HepG2 (cell line): Measurements from ENCODE around the gene ABCC1. TPM values are rescaled to one million over a fixed set of nuclear protein-coding genes. Genes with fewer than 3 reads are reported as not detected.

Experiments used
- AGO1 ChIP-seq: fragments of 200-400 bp; formaldehyde crosslinking; IDR thresholded peaks from 2 replicates; pipeline ENCODE4 v1.6.1; 2017; ENCODE audit warnings: mild to moderate bottlenecking, low read depth, low read length, moderate library complexity; ENCODE audit not compliant: poor library complexity, severe bottlenecking
- ATF7 ChIP-seq, 2 experiments: fragments of 450-650 bp in 1 of 2; sonication (generic) in 1 of 2; formaldehyde crosslinking in 1 of 2; IDR thresholded peaks; 2 replicates each; pipeline versions ENCODE4 v1.4.0 to v1.6.1; 2016 to 2020; ENCODE audit warnings: antibody characterized with exemption in 1 of 2, mild to moderate bottlenecking in 1 of 2, missing genetic modification reagents in 1 of 2
- ETV5 ChIP-seq: IDR thresholded peaks from 2 replicates; pipeline ENCODE4 v1.6.1; 2018; ENCODE audit warnings: missing biosample characterization, missing genetic modification reagents, inconsistent platforms, borderline replicate concordance
- HNRNPLL ChIP-seq: fragments of 200-400 bp; formaldehyde crosslinking; IDR thresholded peaks from 2 replicates; pipeline ENCODE4 v1.6.1; 2017; ENCODE audit warnings: mild to moderate bottlenecking, low read depth, low read length; ENCODE audit not compliant: poor library complexity, severe bottlenecking
- JARID2 ChIP-seq: sonication (generic); formaldehyde crosslinking; IDR thresholded peaks from 2 replicates; pipeline ENCODE4 v1.8.1; 2023; ENCODE audit warnings: missing genetic modification reagents, inconsistent platforms; ENCODE audit not compliant: insufficient replicate concordance
- KLF11 ChIP-seq: IDR thresholded peaks from 2 replicates; pipeline ENCODE4 v1.6.1; 2016; ENCODE audit warnings: missing compliant biosample characterization
- MED1 ChIP-seq: sonication (generic); formaldehyde crosslinking; IDR thresholded peaks from 2 replicates; pipeline ENCODE4 v1.4.0; 2020; ENCODE audit warnings: missing genetic modification reagents
- POLR2AphosphoS5 ChIP-seq: IDR thresholded peaks from 2 replicates; pipeline ENCODE4 v1.6.1; 2012; ENCODE audit warnings: low read depth, low read length
- STAG1 ChIP-seq: sonication (generic); formaldehyde crosslinking; IDR thresholded peaks from 2 replicates; pipeline ENCODE4 v1.4.0; 2020; ENCODE audit warnings: missing genetic modification reagents
- ZNF747 ChIP-seq: sonication (generic); formaldehyde crosslinking; IDR thresholded peaks from 2 replicates; pipeline ENCODE4 v1.8.1; 2023; ENCODE audit warnings: missing genetic modification reagents, mild to moderate bottlenecking, borderline replicate concordance
- ZNF83 ChIP-seq: sonication (generic); formaldehyde crosslinking; IDR thresholded peaks from 2 replicates; pipeline ENCODE4 v1.4.0; 2020; ENCODE audit warnings: missing genetic modification reagents, mild to moderate bottlenecking, borderline replicate concordance
- ZNF878 ChIP-seq: sonication (generic); formaldehyde crosslinking; IDR thresholded peaks from 2 replicates; pipeline ENCODE4 v1.8.1; 2023; ENCODE audit warnings: mild to moderate bottlenecking, missing genetic modification reagents, moderate library complexity
- polyA plus RNA-seq, 8 experiments: library from polyadenylated mRNA; depleted of rRNA in 3 of 8; stranded (reverse) in 7 of 8; unstranded in 1 of 8; fragments of >200 nt; fragmentation: Illumina TruSeq in 4 of 8; extraction: Trizol in 4 of 8; gene quantifications; 2 replicates each; pipeline versions ENCODE4 v1.2.1 to v1.2.3, GENCODE V29; 2011 to 2016; ENCODE audit warnings: low read depth in 4 of 8, missing spikeins in 1 of 8, mixed read lengths in 1 of 8; ENCODE audit not compliant: insufficient read depth in 1 of 8
- total RNA-seq, 5 experiments: library from RNA; depleted of rRNA; stranded (reverse); fragments of >200 nt; fragmentation: Illumina TruSeq; extraction: Trizol; gene quantifications; 2 replicates each; pipeline ENCODE4 v1.2.3, GENCODE V29; 2016; ENCODE audit warnings: low read depth in 1 of 5
- TF ChIP-seq, protein P1 (sequence below): sonication (generic); formaldehyde crosslinking; IDR thresholded peaks from 2 replicates; pipeline ENCODE4 v1.4.0; 2020; ENCODE audit warnings: missing genetic modification reagents
- TF ChIP-seq, protein P2 (sequence below): sonication (generic); formaldehyde crosslinking; IDR thresholded peaks from 2 replicates; pipeline ENCODE4 v1.4.0; 2020; ENCODE audit warnings: low read depth, mild to moderate bottlenecking, missing genetic modification reagents
- TF ChIP-seq, protein P3 (sequence below): sonication (generic); formaldehyde crosslinking; conservative IDR thresholded peaks from 2 replicates; pipeline ENCODE4 v1.8.0; 2022; ENCODE audit warnings: low read depth, missing genetic modification reagents
- TF ChIP-seq, protein P4 (sequence below): sonication (generic); formaldehyde crosslinking; IDR thresholded peaks from 2 replicates; pipeline ENCODE4 v1.5.0; 2020; ENCODE audit warnings: missing genetic modification reagents
- TF ChIP-seq, protein P5 (sequence below): IDR thresholded peaks from 2 replicates; pipeline ENCODE4 v1.6.1; 2016; ENCODE audit warnings: missing compliant biosample characterization, missing genetic modification reagents, borderline replicate concordance
- TF ChIP-seq, protein P6 (sequence below): sonication (generic); formaldehyde crosslinking; IDR thresholded peaks from 2 replicates; pipeline ENCODE4 v1.8.1; 2023; ENCODE audit warnings: mild to moderate bottlenecking, inconsistent platforms, moderate library complexity, missing genetic modification reagents, borderline replicate concordance

Gene ABCC1
- total and polyA plus RNA-seq, 2 of the 13 experiments (the other 11 are each of a cell fraction or from before 2014, with no cell fraction given) = 13.0 to 30.6 TPM

DNA sequence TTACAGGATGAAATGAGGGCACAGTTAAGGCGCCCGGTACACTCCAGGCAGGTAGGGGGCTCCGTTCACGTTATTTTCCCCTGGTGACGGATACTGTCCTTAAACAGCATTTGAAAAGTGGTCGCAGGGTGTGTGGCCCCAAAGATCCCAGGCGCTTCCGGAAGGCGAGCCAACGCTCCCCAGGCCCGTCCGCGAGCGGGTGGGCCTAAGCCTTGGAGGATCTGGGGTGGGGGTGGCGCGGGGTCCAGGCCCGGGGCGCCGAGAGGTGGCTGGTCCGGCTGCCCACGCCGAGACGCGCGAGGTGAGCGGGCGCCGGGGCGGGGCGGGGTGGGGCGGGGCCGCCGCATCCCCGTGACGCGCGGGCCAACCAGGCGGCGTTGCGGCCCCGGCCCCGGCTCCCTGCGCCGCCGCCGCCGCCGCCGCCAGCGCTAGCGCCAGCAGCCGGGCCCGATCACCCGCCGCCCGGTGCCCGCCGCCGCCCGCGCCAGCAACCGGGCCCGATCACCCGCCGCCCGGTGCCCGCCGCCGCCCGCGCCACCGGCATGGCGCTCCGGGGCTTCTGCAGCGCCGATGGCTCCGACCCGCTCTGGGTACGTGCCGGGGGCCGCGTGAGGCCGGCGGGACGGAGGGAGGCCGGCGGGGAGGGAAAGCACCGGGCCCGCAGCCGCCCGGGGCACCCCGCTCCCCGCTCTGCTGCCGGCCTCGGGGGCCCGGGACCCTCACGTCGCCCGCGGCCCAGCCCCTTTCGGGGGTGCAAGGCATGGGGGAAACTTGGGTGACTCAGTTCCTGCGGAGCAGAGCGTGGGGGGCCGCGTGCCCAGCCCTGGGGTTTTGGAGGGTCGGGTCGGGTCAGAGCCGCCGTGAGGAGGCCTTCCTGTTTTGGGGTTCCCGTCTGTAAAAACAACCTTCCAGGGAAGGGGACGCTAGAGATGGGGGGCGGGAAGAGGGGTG, at the start of gene ABCC1 (continued):
- TF ChIP-seq ZNF878 (CRISPR knock-in tag) (0 out of 2 replicates have a peak, but pooled peaks have one; percentile 53), AGO1 (no peak), ATF7 (IDR thresholded peaks at IDR 0.05) (no peak), ATF7 (CRISPR knock-in tag; IDR thresholded peaks at IDR 0.05) (no peak), STAG1 (CRISPR knock-in tag) (peak; percentile 24; the same call in 1 of the 2 replicates), KLF11 (CRISPR knock-in tag) (no peak), ZNF83 (0 out of 2 replicates have a peak, but pooled peaks have one; percentile 48), MED1 (CRISPR knock-in tag) (peak; percentile 18; the same call in 1 of the 2 replicates), HNRNPLL (no peak), JARID2 (no peak), ETV5 (CRISPR knock-in tag) (peak; percentile 17; the same call in 1 of the 2 replicates), ZNF747 (CRISPR knock-in tag) (0 out of 2 replicates have a peak, but pooled peaks have one; percentile 54), POLR2AphosphoS5 (peak; percentile 50; the same call in 1 of the 2 replicates)
- TF ChIP-seq, protein P1, sequence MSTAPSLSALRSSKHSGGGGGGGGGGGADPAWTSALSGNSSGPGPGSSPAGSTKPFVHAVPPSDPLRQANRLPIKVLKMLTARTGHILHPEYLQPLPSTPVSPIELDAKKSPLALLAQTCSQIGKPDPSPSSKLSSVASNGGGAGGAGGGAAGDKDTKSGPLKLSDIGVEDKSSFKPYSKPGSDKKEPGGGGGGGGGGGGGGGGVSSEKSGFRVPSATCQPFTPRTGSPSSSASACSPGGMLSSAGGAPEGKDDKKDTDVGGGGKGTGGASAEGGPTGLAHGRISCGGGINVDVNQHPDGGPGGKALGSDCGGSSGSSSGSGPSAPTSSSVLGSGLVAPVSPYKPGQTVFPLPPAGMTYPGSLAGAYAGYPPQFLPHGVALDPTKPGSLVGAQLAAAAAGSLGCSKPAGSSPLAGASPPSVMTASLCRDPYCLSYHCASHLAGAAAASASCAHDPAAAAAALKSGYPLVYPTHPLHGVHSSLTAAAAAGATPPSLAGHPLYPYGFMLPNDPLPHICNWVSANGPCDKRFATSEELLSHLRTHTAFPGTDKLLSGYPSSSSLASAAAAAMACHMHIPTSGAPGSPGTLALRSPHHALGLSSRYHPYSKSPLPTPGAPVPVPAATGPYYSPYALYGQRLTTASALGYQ (CRISPR knock-in tag) = no peak
- TF ChIP-seq, protein P2, sequence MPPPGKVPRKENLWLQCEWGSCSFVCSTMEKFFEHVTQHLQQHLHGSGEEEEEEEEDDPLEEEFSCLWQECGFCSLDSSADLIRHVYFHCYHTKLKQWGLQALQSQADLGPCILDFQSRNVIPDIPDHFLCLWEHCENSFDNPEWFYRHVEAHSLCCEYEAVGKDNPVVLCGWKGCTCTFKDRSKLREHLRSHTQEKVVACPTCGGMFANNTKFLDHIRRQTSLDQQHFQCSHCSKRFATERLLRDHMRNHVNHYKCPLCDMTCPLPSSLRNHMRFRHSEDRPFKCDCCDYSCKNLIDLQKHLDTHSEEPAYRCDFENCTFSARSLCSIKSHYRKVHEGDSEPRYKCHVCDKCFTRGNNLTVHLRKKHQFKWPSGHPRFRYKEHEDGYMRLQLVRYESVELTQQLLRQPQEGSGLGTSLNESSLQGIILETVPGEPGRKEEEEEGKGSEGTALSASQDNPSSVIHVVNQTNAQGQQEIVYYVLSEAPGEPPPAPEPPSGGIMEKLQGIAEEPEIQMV (CRISPR knock-in tag) = no peak
- TF ChIP-seq, protein P3, sequence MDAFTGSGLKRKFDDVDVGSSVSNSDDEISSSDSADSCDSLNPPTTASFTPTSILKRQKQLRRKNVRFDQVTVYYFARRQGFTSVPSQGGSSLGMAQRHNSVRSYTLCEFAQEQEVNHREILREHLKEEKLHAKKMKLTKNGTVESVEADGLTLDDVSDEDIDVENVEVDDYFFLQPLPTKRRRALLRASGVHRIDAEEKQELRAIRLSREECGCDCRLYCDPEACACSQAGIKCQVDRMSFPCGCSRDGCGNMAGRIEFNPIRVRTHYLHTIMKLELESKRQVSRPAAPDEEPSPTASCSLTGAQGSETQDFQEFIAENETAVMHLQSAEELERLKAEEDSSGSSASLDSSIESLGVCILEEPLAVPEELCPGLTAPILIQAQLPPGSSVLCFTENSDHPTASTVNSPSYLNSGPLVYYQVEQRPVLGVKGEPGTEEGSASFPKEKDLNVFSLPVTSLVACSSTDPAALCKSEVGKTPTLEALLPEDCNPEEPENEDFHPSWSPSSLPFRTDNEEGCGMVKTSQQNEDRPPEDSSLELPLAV (CRISPR knock-in tag) = no peak
- TF ChIP-seq, protein P4, sequence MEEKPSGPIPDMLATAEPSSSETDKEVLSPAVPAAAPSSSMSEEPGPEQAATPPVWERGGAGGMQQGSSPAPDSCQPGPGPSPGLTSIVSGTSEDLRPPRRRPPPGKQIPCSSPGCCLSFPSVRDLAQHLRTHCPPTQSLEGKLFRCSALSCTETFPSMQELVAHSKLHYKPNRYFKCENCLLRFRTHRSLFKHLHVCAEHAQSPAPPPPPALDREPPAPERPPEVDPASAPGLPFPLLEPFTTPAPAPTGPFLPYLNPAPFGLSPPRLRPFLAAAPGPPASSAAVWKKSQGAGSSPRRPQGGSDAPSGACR (CRISPR knock-in tag) = no peak
- TF ChIP-seq, protein P5, sequence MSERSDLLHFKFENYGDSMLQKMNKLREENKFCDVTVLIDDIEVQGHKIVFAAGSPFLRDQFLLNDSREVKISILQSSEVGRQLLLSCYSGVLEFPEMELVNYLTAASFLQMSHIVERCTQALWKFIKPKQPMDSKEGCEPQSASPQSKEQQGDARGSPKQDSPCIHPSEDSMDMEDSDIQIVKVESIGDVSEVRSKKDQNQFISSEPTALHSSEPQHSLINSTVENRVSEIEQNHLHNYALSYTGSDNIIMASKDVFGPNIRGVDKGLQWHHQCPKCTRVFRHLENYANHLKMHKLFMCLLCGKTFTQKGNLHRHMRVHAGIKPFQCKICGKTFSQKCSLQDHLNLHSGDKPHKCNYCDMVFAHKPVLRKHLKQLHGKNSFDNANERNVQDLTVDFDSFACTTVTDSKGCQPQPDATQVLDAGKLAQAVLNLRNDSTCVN (CRISPR knock-in tag) = no peak
- TF ChIP-seq, protein P6, sequence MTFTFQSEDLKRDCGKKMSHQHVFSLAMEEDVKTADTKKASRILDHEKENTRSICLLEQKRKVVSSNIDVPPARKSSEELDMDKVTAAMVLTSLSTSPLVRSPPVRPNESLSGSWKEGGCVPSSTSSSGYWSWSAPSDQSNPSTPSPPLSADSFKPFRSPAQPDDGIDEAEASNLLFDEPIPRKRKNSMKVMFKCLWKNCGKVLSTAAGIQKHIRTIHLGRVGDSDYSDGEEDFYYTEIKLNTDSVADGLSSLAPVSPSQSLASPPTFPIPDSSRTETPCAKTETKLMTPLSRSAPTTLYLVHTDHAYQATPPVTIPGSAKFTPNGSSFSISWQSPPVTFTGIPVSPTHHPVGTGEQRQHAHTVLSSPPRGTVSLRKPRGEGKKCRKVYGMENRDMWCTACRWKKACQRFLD (CRISPR knock-in tag) = no peak
